Glutamatergic neuron (in vitro differentiated cells): ENCODE data around the gene LIN37. TPM values are rescaled to one million over a fixed set of nuclear protein-coding genes. Genes with fewer than 3 reads are reported as not detected.
A peak's percentile ranks its signal among the peaks of the same experiment; 100 is the strongest.

Experiments used
- DNase-seq: peaks from one replicate; pipeline ENCODE4 v3.0.0; 2022
- H3K27ac Mint-ChIP-seq: one replicate; pipeline ENCODE4 v1.8.0; 2020; ENCODE audit warnings: mild to moderate bottlenecking, mixed read lengths, inconsistent platforms; ENCODE audit not compliant: unreplicated experiment
- H3K27me3 Mint-ChIP-seq: one replicate; pipeline ENCODE4 v1.8.0; 2020; ENCODE audit warnings: mild to moderate bottlenecking, moderate library complexity, mixed read lengths, inconsistent platforms; ENCODE audit not compliant: unreplicated experiment
- H3K36me3 Mint-ChIP-seq: one replicate; pipeline ENCODE4 v1.8.0; 2020; ENCODE audit warnings: mild to moderate bottlenecking, mixed read lengths, inconsistent platforms; ENCODE audit not compliant: unreplicated experiment
- H3K4me1 Mint-ChIP-seq: one replicate; pipeline ENCODE4 v1.8.0; 2020; ENCODE audit warnings: mild to moderate bottlenecking, low read depth, mixed read lengths, inconsistent platforms; ENCODE audit not compliant: unreplicated experiment
- H3K4me3 Mint-ChIP-seq: one replicate; pipeline ENCODE4 v1.8.0; 2020; ENCODE audit warnings: mild to moderate bottlenecking, mixed read lengths, inconsistent platforms; ENCODE audit not compliant: unreplicated experiment
- H3K9me3 Mint-ChIP-seq: one replicate; pipeline ENCODE4 v1.8.0; 2020; ENCODE audit warnings: mild to moderate bottlenecking, moderate library complexity, mixed read lengths, inconsistent platforms; ENCODE audit not compliant: unreplicated experiment
- long read RNA-seq: library from polyadenylated mRNA; unstranded; transcript quantifications from one replicate; pipeline ENCODE4 v2.0.0, GENCODE V29; 2020; ENCODE audit not compliant: unreplicated experiment
- total RNA-seq: library from RNA; stranded (reverse); fragmentation: NEBNext Ultra II Directional; extraction: Animal tissue kit (Norgen Biotek cat#: 25700); gene quantifications from one replicate; pipeline ENCODE4 v1.2.1, GENCODE V29; 2021; ENCODE audit not compliant: unreplicated experiment
- TF ChIP-seq, protein P1 (sequence below): fragments of 200-600 bp; sonication (generic); IDR thresholded peaks from one replicate; pipeline ENCODE4 v1.5.0; 2021; ENCODE audit not compliant: partially characterized antibody, unreplicated experiment

Gene LIN37
- total RNA-seq = 29.8 TPM
- long read RNA-seq, partial matches to known transcripts = 1 of 6 reads
- long read RNA-seq, other reads (novel, unspliced or antisense) = 1 of 6 reads

DNA sequence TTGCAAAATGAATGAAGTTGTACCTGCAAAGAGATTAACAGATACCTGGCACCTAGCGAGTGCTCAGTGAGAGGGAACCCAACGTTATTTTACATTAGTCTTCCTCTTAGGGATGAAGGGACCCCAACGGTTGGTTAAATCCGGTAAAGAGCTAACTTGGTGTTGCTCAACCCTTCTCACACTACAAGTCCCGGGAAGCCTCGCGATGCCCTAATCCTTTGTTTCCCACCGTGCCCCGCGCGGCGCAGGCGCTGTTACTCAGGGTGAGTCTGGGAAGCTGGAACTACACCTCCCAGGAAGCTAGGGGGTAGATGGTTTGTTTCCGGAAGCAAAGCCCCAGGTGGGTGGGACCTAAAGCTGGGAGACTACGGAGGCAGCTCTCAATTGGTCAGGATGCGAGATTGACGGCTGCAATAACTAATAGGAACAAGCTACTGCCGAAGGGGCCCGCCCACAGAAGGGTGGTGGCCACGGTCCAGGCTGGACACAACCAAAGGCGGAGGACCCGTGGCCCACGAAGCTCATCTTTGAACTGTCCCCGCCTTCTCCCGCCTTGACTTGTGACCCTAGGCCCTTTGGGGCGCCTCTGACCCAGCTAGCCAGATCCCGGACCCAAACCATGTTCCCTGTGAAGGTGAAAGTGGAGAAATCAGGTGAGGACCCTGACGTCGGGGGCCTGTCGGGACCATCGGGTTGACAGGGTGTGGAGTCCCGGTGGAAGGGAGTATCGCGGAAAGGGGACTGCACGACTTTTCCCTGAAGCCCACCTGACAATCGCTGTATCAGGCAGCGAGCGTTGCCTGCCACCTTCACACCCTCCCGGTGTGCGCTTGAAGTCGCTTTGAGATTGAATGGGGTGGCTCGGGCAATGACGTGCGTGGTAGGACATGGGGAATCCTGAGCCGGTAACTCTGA, at the start of gene LIN37:
Gene LIN37 (plus strand): TSS at position 471 of the 915 bp plus-strand sequence. CDS start 149 bp downstream, at position 620.
- peaks cover 10% of the 10 kb centered on the region for H3K4me1 Mint-ChIP-seq
- H3K27ac Mint-ChIP-seq = peak within 1 kb of the TSS; percentile 73
- peaks cover 5% of the 10 kb centered on the region for H3K9me3 Mint-ChIP-seq
- peaks cover 6% of the 10 kb centered on the region for H3K27me3 Mint-ChIP-seq
- TF ChIP-seq, protein P1, sequence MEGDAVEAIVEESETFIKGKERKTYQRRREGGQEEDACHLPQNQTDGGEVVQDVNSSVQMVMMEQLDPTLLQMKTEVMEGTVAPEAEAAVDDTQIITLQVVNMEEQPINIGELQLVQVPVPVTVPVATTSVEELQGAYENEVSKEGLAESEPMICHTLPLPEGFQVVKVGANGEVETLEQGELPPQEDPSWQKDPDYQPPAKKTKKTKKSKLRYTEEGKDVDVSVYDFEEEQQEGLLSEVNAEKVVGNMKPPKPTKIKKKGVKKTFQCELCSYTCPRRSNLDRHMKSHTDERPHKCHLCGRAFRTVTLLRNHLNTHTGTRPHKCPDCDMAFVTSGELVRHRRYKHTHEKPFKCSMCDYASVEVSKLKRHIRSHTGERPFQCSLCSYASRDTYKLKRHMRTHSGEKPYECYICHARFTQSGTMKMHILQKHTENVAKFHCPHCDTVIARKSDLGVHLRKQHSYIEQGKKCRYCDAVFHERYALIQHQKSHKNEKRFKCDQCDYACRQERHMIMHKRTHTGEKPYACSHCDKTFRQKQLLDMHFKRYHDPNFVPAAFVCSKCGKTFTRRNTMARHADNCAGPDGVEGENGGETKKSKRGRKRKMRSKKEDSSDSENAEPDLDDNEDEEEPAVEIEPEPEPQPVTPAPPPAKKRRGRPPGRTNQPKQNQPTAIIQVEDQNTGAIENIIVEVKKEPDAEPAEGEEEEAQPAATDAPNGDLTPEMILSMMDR = no peak
- peak; percentile 98 for DNase-seq
- H3K36me3 Mint-ChIP-seq = no peaks in the 10 kb centered on the region
- peak within 1 kb of the TSS; percentile 93 for H3K4me3 Mint-ChIP-seq

DNA sequence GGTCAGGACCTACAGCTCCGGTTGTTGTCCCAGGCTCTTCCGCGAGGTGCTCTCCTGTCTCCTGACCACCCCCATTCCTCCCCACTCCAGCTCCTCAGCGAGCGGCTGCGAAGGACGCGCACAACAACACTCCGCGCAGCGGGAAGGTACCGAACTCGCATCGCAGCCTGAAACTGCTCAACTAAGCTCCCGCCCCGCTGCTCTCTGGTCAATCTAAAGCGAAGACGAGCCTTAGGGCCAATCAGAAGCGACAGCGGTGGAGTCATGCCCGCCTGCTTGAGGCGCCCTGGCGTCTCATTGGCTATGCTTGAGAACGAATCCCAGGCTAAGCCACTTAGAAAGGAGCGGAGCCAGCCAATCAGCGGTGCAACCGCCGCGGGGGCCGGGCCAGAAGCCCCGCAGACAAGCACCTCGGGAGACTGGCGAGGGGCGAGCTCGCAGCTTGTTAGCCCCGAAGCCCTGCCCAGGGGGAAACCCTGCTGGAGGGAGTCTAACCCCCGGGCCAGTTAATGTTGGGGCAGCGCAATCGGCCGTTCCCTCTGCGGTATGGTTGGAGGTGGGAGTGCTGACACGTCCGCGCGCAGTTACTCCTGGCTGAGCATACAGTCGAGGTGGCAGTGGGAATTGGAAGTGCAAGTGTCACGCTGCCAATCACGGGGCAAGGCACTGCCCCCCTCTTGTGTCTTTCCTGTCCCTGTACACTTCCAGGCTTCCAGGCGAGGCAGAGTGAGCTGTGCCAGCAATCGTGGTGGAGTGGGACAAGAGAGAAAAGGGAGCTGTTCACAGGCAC, 46.0 kb upstream of the LIN37 start:
- H3K4me3 Mint-ChIP-seq = peak overlapping the region; percentile 100
- H3K4me1 Mint-ChIP-seq = no peaks in the 10 kb centered on the region
- peak overlapping the region; percentile 93 for H3K27ac Mint-ChIP-seq
- H3K9me3 Mint-ChIP-seq = peaks cover 2% of the 10 kb centered on the region
- H3K27me3 Mint-ChIP-seq = peaks cover 4% of the 10 kb centered on the region
- peak; percentile 91 for DNase-seq
- TF ChIP-seq, protein P1 = no peak
- no peaks in the 10 kb centered on the region for H3K36me3 Mint-ChIP-seq

- DNase-seq = no peak
Measured at GRCh38 chr19:35703343-35703742, 45.0 kb upstream of the LIN37 start.

GRCh38 chr19:35704218-35704617, 44.2 kb upstream of the LIN37 start, which contains the start of gene ZBTB32:
Gene ZBTB32 (plus strand): TSS chr19:35704558. CDS start chr19:35714627, 10,069 bp downstream.
- H3K27me3 Mint-ChIP-seq = peaks cover 7% of the 10 kb centered on the region
- no peak within 1 kb of the TSS for H3K27ac Mint-ChIP-seq
- no peak within 1 kb of the TSS for H3K4me3 Mint-ChIP-seq
- no peaks in the 10 kb centered on the region for H3K4me1 Mint-ChIP-seq
- no peaks in the 10 kb centered on the region for H3K36me3 Mint-ChIP-seq
- no peak for DNase-seq
- TF ChIP-seq, protein P1 = no peak
- peaks cover 4% of the 10 kb centered on the region for H3K9me3 Mint-ChIP-seq

More at GRCh38 chr19:35703343-35703742, 45.0 kb upstream of the LIN37 start:
- Mint-ChIP-seq H3K27me3 (peaks cover 4% of the 10 kb centered on the region), H3K36me3 (no peaks in the 10 kb centered on the region), H3K4me1 (no peaks in the 10 kb centered on the region), H3K9me3 (peaks cover 2% of the 10 kb centered on the region), H3K27ac (no peak overlapping the region), H3K4me3 (no peak overlapping the region)
- TF ChIP-seq, protein P1 = no peak
